A673 (cell line): Measurements from ENCODE around the gene CEP112.

Experiments used
- CTCF ChIP-seq: fragments of 300-800, 200-600 bp; sonication (generic); conservative IDR thresholded peaks from 2 replicates; pipeline ENCODE4 v1.5.1; 2017; ENCODE audit warnings: low read depth, mild to moderate bottlenecking, antibody characterized with exemption, low read length, moderate library complexity, mixed read lengths
- EZH2 ChIP-seq: fragments of 200-600 bp; sonication (generic); IDR thresholded peaks from 2 replicates; pipeline ENCODE4 v1.6.1; 2017; ENCODE audit warnings: borderline replicate concordance, low read depth, mild to moderate bottlenecking, mixed read lengths, antibody characterized with exemption, low read length; ENCODE audit not compliant: poor library complexity, severe bottlenecking

- TF ChIP-seq CTCF (no peak), EZH2 (no peak)
Observed at GRCh38 chr17:65711671-65712276, 480.2 kb downstream of the CEP112 start.
